GM12878 (cell line): Measurements from ENCODE around the gene C8B. TPM values are rescaled to one million over a fixed set of nuclear protein-coding genes. Genes with fewer than 3 reads are reported as not detected.

Source experiments
- ATAC-seq: fragments of 200-7000 bp; cut with Tn5 transposase; 3 replicates; pipeline ENCODE4 v1.9.1; 2020; ENCODE audit warnings: mild to moderate bottlenecking, moderate library complexity
- BruUV-seq: library from RNA; stranded (reverse); fragments of 400-500 nt; replicated peaks from 2 replicates; lab custom pipeline; 2021; lab: Mats Ljungman, UMichigan
- CTCF ChIA-PET: fragments of 300-600 bp; sonication (Branson Sonifier 250); formaldehyde crosslinking; extraction: SDS; loops from one replicate; lab custom pipeline; 2021; ENCODE audit warnings: inconsistent platforms; lab: Yijun Ruan, JAX
- POLR2A ChIA-PET: fragments of 350-600 bp; formaldehyde crosslinking; extraction: SDS; loops from one replicate; lab custom pipeline; 2021; ENCODE audit warnings: inconsistent platforms; lab: Charles Lee
- RAD21 ChIA-PET: fragments of 300-600 bp; sonication (Branson Sonifier 250); formaldehyde crosslinking; loops from one replicate; lab custom pipeline; 2023; ENCODE audit warnings: antibody characterized with exemption; ENCODE audit not compliant: unreplicated experiment; lab: Charles Lee
- SMC1A ChIA-PET: fragments of 300-600 bp; sonication (Branson Sonifier 250); formaldehyde crosslinking; loops from one replicate; lab custom pipeline; 2023; ENCODE audit not compliant: unreplicated experiment, uncharacterized antibody; lab: Charles Lee
- DNase-seq: peaks from one replicate; pipeline ENCODE4 v3.0.0-alpha.2; 2011; ENCODE audit warnings: low read depth, low spot score
- FAIRE-seq: peaks from 3 replicates; lab custom pipeline; 2011; peaks lifted over from hg19 to GRCh38; lab: Jason Lieb, UNC
- H2AFZ ChIP-seq: 2 replicates; pipeline ENCODE4 v1.6.0; 2011; ENCODE audit warnings: low read depth, low read length, control low read depth; ENCODE audit not compliant: control insufficient read depth
- H3K27ac ChIP-seq: 2 replicates; pipeline ENCODE4 v1.5.1; 2011; ENCODE audit warnings: control low read depth; ENCODE audit not compliant: control insufficient read depth, insufficient read depth
- H3K27me3 ChIP-seq, 2 experiments: replicated peaks in 1 of 2; 2 replicates each; pipeline versions ENCODE4 v1.6.0 to v1.6.1; 2011; ENCODE audit warnings: low read length in 1 of 2; ENCODE audit not compliant: control insufficient read depth in 2 of 2, insufficient read depth in 2 of 2
- H3K36me3 ChIP-seq, 2 experiments: 2 replicates each; pipeline ENCODE4 v1.5.1; 2011; ENCODE audit warnings: low read length in 1 of 2; ENCODE audit not compliant: control insufficient read depth in 2 of 2, insufficient read depth in 2 of 2
- H3K4me1 ChIP-seq: 2 replicates; pipeline ENCODE4 v1.6.1; 2011; ENCODE audit warnings: mild to moderate bottlenecking, low read length, moderate library complexity, mixed read lengths; ENCODE audit not compliant: control insufficient read depth, insufficient read depth
- H3K4me2 ChIP-seq: 2 replicates; pipeline ENCODE4 v1.6.0; 2011; ENCODE audit warnings: control low read depth; ENCODE audit not compliant: control insufficient read depth, insufficient read depth
- H3K4me3 ChIP-seq: fragments of 200-600 bp; sonication (generic); 2 replicates; pipeline ENCODE4 v1.5.1; 2016
- H3K79me2 ChIP-seq: 2 replicates; pipeline ENCODE4 v1.6.0; 2011; ENCODE audit warnings: low read length; ENCODE audit not compliant: control insufficient read depth, insufficient read depth
- H3K9ac ChIP-seq: 2 replicates; pipeline ENCODE4 v1.8.0; 2011; ENCODE audit warnings: low read length, control low read depth, mixed read lengths; ENCODE audit not compliant: control insufficient read depth, insufficient read depth
- H3K9me3 ChIP-seq: replicated peaks from 3 replicates; pipeline ENCODE4 v1.5.1; 2011; ENCODE audit warnings: mild to moderate bottlenecking, low read length; ENCODE audit not compliant: control insufficient read depth, insufficient read depth
- H4K20me1 ChIP-seq: 2 replicates; pipeline ENCODE4 v1.6.0; 2011; ENCODE audit not compliant: control insufficient read depth, insufficient read depth
- BCL11A ChIP-seq: IDR thresholded peaks from 2 replicates; pipeline ENCODE4 v1.6.1; 2011; ENCODE audit warnings: low read depth, low read length
- CHD2 ChIP-seq: IDR thresholded peaks from 2 replicates; pipeline ENCODE4 v1.6.1; 2011; ENCODE audit warnings: low read depth, low read length, improper control_type of control experiment, borderline replicate concordance
- E2F8 ChIP-seq: fragments of 450-650 bp; IDR thresholded peaks from 2 replicates; pipeline ENCODE4 v1.6.1; 2018; ENCODE audit warnings: mild to moderate bottlenecking, low read depth, moderate library complexity; ENCODE audit not compliant: partially characterized antibody
- ESRRA ChIP-seq: IDR thresholded peaks from 2 replicates; pipeline ENCODE4 v1.6.1; 2012; ENCODE audit warnings: mild to moderate bottlenecking, low read length, improper control_type of control experiment
- IRF5 ChIP-seq: fragments of 450-650 bp; IDR thresholded peaks from 2 replicates; pipeline ENCODE4 v1.6.1; 2017; ENCODE audit warnings: borderline replicate concordance
- JUNB ChIP-seq: IDR thresholded peaks from 2 replicates; pipeline ENCODE4 v1.6.1; 2016; ENCODE audit warnings: antibody characterized with exemption, mild to moderate bottlenecking
- MLLT1 ChIP-seq: fragments of 450-650 bp; IDR thresholded peaks from 2 replicates; pipeline ENCODE4 v1.6.1; 2016; ENCODE audit warnings: mild to moderate bottlenecking
- POLR2AphosphoS2 ChIP-seq: IDR thresholded peaks from 2 replicates; pipeline ENCODE4 v1.6.1; 2011; ENCODE audit warnings: low read depth, mild to moderate bottlenecking, low read length, improper control_type of control experiment, moderate library complexity
- SMAD1 ChIP-seq: fragments of 450-650 bp; IDR thresholded peaks from 2 replicates; pipeline ENCODE4 v1.6.1; 2018; ENCODE audit warnings: mild to moderate bottlenecking, low read depth; ENCODE audit not compliant: partially characterized antibody
- SMAD5 ChIP-seq: IDR thresholded peaks from 2 replicates; pipeline ENCODE4 v1.6.1; 2016; ENCODE audit warnings: antibody characterized with exemption, low read depth
- SPI1 ChIP-seq: IDR thresholded peaks from 2 replicates; pipeline ENCODE4 v1.6.1; 2011; ENCODE audit warnings: low read depth, mild to moderate bottlenecking, low read length, moderate library complexity, borderline replicate concordance; ENCODE audit not compliant: insufficient read depth
- SREBF2 ChIP-seq: IDR thresholded peaks from 2 replicates; pipeline ENCODE4 v1.6.1; 2012; ENCODE audit warnings: mild to moderate bottlenecking, low read length
- SUPT20H ChIP-seq: IDR thresholded peaks from 2 replicates; pipeline ENCODE4 v1.6.1; 2011; ENCODE audit warnings: low read depth, mild to moderate bottlenecking, low read length, moderate library complexity, borderline replicate concordance; ENCODE audit not compliant: control insufficient read depth
- TARDBP ChIP-seq: IDR thresholded peaks from 2 replicates; pipeline ENCODE4 v1.6.1; 2016; ENCODE audit warnings: borderline replicate concordance
- TCF3 ChIP-seq: IDR thresholded peaks from 2 replicates; pipeline ENCODE4 v1.6.1; 2012; ENCODE audit warnings: low read depth, mild to moderate bottlenecking, low read length, borderline replicate concordance; ENCODE audit not compliant: insufficient read depth
- ZNF384 ChIP-seq: IDR thresholded peaks from 2 replicates; pipeline ENCODE4 v1.6.1; 2012; ENCODE audit warnings: low read depth, mild to moderate bottlenecking, low read length, improper control_type of control experiment, borderline replicate concordance
- ZSCAN29 ChIP-seq: fragments of 450-650 bp; IDR thresholded peaks from 2 replicates; pipeline ENCODE4 v1.6.1; 2017; ENCODE audit warnings: mild to moderate bottlenecking, moderate library complexity
- WGBS: methylation state at CpG from one replicate; pipeline ENCODE4 v1.1.6; 2016; ENCODE audit warnings: low lambda C conversion rate; ENCODE audit not compliant: insufficient replicate concordance, insufficient coverage; ENCODE audit errors: missing lambda C conversion rate; 5-methylcytosine and 5-hydroxymethylcytosine counted together
- in situ Hi-C: fragments of 300-500 bp; cut with MboI; formaldehyde crosslinking; loops from 9 replicates; pipeline ENCODE4 v1.14.3; 2018; ENCODE audit warnings: mixed read lengths
- intact Hi-C: fragments of 100-400 bp; cut with micrococcal nuclease; formaldehyde crosslinking; loops from one replicate; pipeline ENCODE4 v1.14.2; 2022; ENCODE audit not compliant: unreplicated experiment
- polyA plus RNA-seq, 11 experiments: library from polyadenylated mRNA; depleted of rRNA in 4 of 11; unstranded in 6 of 11; stranded (reverse) in 5 of 11; fragments of >200 nt; fragmentation: Nextera tagmentation in 4 of 11; fragmentation: Illumina TruSeq in 1 of 11; extraction: Ambion mirVana in 4 of 11; extraction: Trizol in 1 of 11; gene quantifications; 1 replicate in 1 of 11; 2 replicates in 10 of 11; pipeline versions ENCODE4 v1.2.1 to v1.2.3, GENCODE V29; 2011 to 2016; ENCODE audit warnings: inconsistent platforms in 2 of 11, missing spikeins in 2 of 11, low read depth in 1 of 11
- total RNA-seq, 4 experiments: library from RNA; depleted of rRNA in 3 of 4; stranded (reverse); fragments of >200 nt in 3 of 4; fragmentation: Illumina TruSeq in 1 of 4; extraction: Trizol in 1 of 4; gene quantifications; 2 replicates each; pipeline versions ENCODE4 v1.2.1 to v1.2.3, GENCODE V29; 2013 to 2021

C8B gene
- total and polyA plus RNA-seq, 10 of the 15 experiments (the other 5 are each of a cell fraction or from before 2014, with no cell fraction given) = not detected

- TF ChIP-seq E2F8 (no peak), SMAD1 (no peak), SREBF2 (no peak), ZNF384 (no peak)
Measured at GRCh38 chr1:57003398-57004139, 37.8 kb upstream of the C8B start (continued).

GRCh38 chr1:56995414-56996100, 29.7 kb upstream of the C8B start:
- Histone ChIP-seq H3K36me3 (no peaks in the 10 kb centered on the region), H3K4me3 (no peak overlapping the region), H3K27me3 (peaks cover 2% of the 10 kb centered on the region in 2 experiments; a peak in 2 of 4 replicates), H4K20me1 (no peaks in the 10 kb centered on the region), H3K4me2 (no peak overlapping the region), H3K4me1 (no peaks in the 10 kb centered on the region), H3K79me2 (no peaks in the 10 kb centered on the region), H3K27ac (no peak overlapping the region), H2AFZ (no peak overlapping the region), H3K9me3 (no peaks in the 10 kb centered on the region), H3K9ac (no peak overlapping the region)
- ChIA-PET RAD21 (no interaction called here), POLR2A (no interaction called here), SMC1A (no interaction called here), CTCF (no interaction called here)
- ATAC-seq (no peak), DNase-seq (no peak), FAIRE-seq (no peak)
- in situ Hi-C loops (no loop called here), intact Hi-C loops (loop anchor here (2.0 kb wide), 1 partner anchor 21 kb away; no protein-coding TSS in a partner anchor)
- no TSS peak for BruUV-seq
- WGBS = 11% methylated on average over 4 of the region's 4 CpGs
- TF ChIP-seq TCF3 = no peak
- TF ChIP-seq MLLT1 = no peak
- TF ChIP-seq SPI1 = no peak
- no peak for TF ChIP-seq CHD2
- TF ChIP-seq JUNB = no peak
- TF ChIP-seq POLR2AphosphoS2 = no peak
- no peak for TF ChIP-seq TARDBP
- TF ChIP-seq SUPT20H = no peak
- TF ChIP-seq SMAD5 = no peak
- no peak for TF ChIP-seq ZSCAN29
- TF ChIP-seq BCL11A = no peak
- TF ChIP-seq ESRRA = no peak
- TF ChIP-seq IRF5 = no peak
